K562 (cell line): ENCODE results near the gene ZNF607. TPM values are rescaled to one million over a fixed set of nuclear protein-coding genes. Genes with fewer than 3 reads are reported as not detected.

Experiments
- ASH1L ChIP-seq: fragments of 450-650 bp; IDR thresholded peaks from 2 replicates; pipeline ENCODE4 v1.6.1; 2018; ENCODE audit warnings: borderline replicate concordance, mild to moderate bottlenecking, low read depth; ENCODE audit not compliant: partially characterized antibody
- CSDE1 ChIP-seq, 2 experiments: fragments of 450-650 bp; IDR thresholded peaks; 2 replicates each; pipeline ENCODE4 v1.6.1; 2016; ENCODE audit warnings: mild to moderate bottlenecking in 1 of 2
- GATA2 ChIP-seq: sonication (generic); formaldehyde crosslinking; IDR thresholded peaks from 2 replicates; pipeline ENCODE4 v1.4.0; 2020; ENCODE audit warnings: mild to moderate bottlenecking, missing genetic modification reagents
- KAT7 ChIP-seq: sonication (generic); formaldehyde crosslinking; IDR thresholded peaks from 2 replicates; pipeline ENCODE4 v1.8.0; 2022; ENCODE audit warnings: missing genetic modification reagents, mild to moderate bottlenecking, borderline replicate concordance
- MEIS2 ChIP-seq: fragments of 450-650 bp; IDR thresholded peaks from 2 replicates; pipeline ENCODE4 v1.6.1; 2014; ENCODE audit warnings: mild to moderate bottlenecking; ENCODE audit not compliant: partially characterized antibody
- PML ChIP-seq: IDR thresholded peaks from 2 replicates; pipeline ENCODE4 v1.6.1; 2012; ENCODE audit warnings: low read length, inconsistent platforms
- POLR2H ChIP-seq: IDR thresholded peaks from 2 replicates; pipeline ENCODE4 v1.6.1; 2016; ENCODE audit warnings: missing genetic modification characterization, low read depth, mild to moderate bottlenecking, control low read depth, missing compliant biosample characterization, moderate library complexity
- POLR3G ChIP-seq: IDR thresholded peaks from 2 replicates; pipeline ENCODE4 v1.6.1; 2011; ENCODE audit not compliant: insufficient read length, insufficient replicate concordance; ENCODE audit errors: extremely low read depth
- SLC30A9 ChIP-seq: fragments of 250-450 bp; sonication (Bioruptor Pico); IDR thresholded peaks from 2 replicates; pipeline ENCODE4 v1.8.0; 2022; ENCODE audit warnings: mild to moderate bottlenecking, moderate library complexity
- ZNF780A ChIP-seq: fragments of 250-450 bp; sonication (Bioruptor Pico); IDR thresholded peaks from 2 replicates; pipeline ENCODE4 v1.5.0; 2021; ENCODE audit warnings: mild to moderate bottlenecking
- polyA plus RNA-seq, 8 experiments: library from polyadenylated mRNA; depleted of rRNA in 4 of 8; stranded (reverse) in 5 of 8; unstranded in 3 of 8; fragments of >200 nt; fragmentation: Nextera tagmentation in 2 of 8; fragmentation: Illumina TruSeq in 1 of 8; extraction: Ambion mirVana in 2 of 8; extraction: Trizol in 1 of 8; gene quantifications; 2 replicates each; pipeline versions ENCODE4 v1.2.1 to v1.2.3, GENCODE V29; 2011 to 2014; ENCODE audit warnings: inconsistent platforms in 1 of 8, missing spikeins in 1 of 8
- total RNA-seq, 7 experiments: library from RNA; depleted of rRNA in 6 of 7; stranded (reverse); fragments of >200 nt in 6 of 7; fragmentation: Illumina TruSeq in 2 of 7; extraction: Trizol in 2 of 7; gene quantifications; 2 replicates each; pipeline versions ENCODE4 v1.2.1 to v1.2.3, GENCODE V29; 2011 to 2021; ENCODE audit warnings: low replicate concordance in 1 of 7
- TF ChIP-seq, protein P1 (sequence below), 3 experiments: fragments of 200-800 bp in 1 of 3; fragments of 250-450 bp in 1 of 3; fragments of 450-650 bp in 1 of 3; sonication (Bioruptor Pico) in 1 of 3; sonication (Bioruptor generic) in 1 of 3; formaldehyde crosslinking in 1 of 3; IDR thresholded peaks; 2 replicates each; pipeline versions ENCODE4 v1.6.1 to v1.8.0; 2016 to 2022; ENCODE audit warnings: mild to moderate bottlenecking in 2 of 3, missing genetic modification characterization in 2 of 3, missing compliant biosample characterization in 1 of 3, moderate library complexity in 1 of 3
- TF ChIP-seq, protein P2 (sequence below): sonication (generic); formaldehyde crosslinking; IDR thresholded peaks from 2 replicates; pipeline ENCODE4 v1.8.0; 2022; ENCODE audit warnings: missing genetic modification reagents, mild to moderate bottlenecking, borderline replicate concordance
- TF ChIP-seq, protein P3 (sequence below): sonication (generic); formaldehyde crosslinking; IDR thresholded peaks from 2 replicates; pipeline ENCODE4 v1.8.0; 2023; ENCODE audit warnings: mild to moderate bottlenecking, missing genetic modification reagents
- TF ChIP-seq, protein P4 (sequence below): IDR thresholded peaks from 3 replicates; pipeline ENCODE4 v1.6.1; 2011; ENCODE audit warnings: borderline replicate concordance, mild to moderate bottlenecking; ENCODE audit not compliant: insufficient read length, insufficient read depth
- TF ChIP-seq, protein P5 (sequence below): fragments of 250-450 bp; sonication (Bioruptor Pico); IDR thresholded peaks from 2 replicates; pipeline ENCODE4 v1.4.0; 2020

The ZNF607 gene
- total and polyA plus RNA-seq, 9 of the 15 experiments (the other 6 are each of a cell fraction or from before 2014, with no cell fraction given): 0.65 to 5.1 (median 3.6) TPM

DNA sequence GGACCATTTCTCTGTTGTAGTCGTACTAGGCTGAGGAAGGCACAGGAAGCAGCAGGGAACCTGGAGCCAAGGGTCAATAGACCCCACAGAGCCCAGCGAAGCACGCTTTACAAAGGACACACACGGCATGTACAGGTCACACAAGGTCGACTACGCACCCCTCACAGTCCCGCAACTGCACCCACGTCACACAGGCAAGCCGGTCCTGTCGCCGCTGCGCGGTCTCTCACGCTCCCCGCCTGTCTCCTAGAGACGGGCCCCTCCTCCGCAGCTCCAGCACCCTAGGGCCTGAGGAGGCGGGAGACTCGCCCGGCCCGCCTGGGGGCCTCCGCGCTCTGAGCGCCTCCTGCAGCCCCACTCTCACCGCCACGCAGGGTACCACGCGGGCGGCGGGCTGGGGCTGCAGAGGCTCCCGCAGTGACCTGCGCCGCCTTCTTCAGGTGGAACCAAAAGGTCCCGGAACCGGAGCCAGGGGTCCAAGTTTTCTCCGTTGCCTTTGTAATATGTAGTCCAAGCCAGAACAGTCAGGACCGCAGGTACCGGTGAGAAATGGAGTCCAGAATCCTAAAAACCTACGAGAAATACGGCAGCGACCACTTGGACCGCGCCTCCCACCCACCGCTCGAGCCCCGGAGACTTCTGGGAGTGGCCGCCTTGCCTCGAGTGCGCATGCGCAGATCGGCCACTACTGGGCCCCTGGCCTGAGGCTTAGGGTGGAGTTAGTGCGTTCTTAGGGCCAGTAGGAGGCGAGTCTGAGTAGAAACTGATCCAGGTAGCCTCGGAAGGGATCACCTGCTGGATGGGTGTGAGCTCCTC is at the start of gene ZNF607 (continued):
- TF ChIP-seq, protein P1, sequence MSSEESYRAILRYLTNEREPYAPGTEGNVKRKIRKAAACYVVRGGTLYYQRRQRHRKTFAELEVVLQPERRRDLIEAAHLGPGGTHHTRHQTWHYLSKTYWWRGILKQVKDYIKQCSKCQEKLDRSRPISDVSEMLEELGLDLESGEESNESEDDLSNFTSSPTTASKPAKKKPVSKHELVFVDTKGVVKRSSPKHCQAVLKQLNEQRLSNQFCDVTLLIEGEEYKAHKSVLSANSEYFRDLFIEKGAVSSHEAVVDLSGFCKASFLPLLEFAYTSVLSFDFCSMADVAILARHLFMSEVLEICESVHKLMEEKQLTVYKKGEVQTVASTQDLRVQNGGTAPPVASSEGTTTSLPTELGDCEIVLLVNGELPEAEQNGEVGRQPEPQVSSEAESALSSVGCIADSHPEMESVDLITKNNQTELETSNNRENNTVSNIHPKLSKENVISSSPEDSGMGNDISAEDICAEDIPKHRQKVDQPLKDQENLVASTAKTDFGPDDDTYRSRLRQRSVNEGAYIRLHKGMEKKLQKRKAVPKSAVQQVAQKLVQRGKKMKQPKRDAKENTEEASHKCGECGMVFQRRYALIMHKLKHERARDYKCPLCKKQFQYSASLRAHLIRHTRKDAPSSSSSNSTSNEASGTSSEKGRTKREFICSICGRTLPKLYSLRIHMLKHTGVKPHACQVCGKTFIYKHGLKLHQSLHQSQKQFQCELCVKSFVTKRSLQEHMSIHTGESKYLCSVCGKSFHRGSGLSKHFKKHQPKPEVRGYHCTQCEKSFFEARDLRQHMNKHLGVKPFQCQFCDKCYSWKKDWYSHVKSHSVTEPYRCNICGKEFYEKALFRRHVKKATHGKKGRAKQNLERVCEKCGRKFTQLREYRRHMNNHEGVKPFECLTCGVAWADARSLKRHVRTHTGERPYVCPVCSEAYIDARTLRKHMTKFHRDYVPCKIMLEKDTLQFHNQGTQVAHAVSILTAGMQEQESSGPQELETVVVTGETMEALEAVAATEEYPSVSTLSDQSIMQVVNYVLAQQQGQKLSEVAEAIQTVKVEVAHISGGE (CRISPR knock-in tag; IDR thresholded peaks at IDR 0.05): no peak
- TF ChIP-seq GATA2 (CRISPR knock-in tag) (no peak), MEIS2 (peak; percentile 80), POLR2H (tag) (no peak), KAT7 (CRISPR knock-in tag) (no peak), POLR3G (no peak), ZNF780A (CRISPR knock-in tag) (no peak), CSDE1 (IDR thresholded peaks at IDR 0.05) (no peak), PML (no peak), SLC30A9 (CRISPR knock-in tag) (no peak), ASH1L (no peak)
- TF ChIP-seq, protein P2, sequence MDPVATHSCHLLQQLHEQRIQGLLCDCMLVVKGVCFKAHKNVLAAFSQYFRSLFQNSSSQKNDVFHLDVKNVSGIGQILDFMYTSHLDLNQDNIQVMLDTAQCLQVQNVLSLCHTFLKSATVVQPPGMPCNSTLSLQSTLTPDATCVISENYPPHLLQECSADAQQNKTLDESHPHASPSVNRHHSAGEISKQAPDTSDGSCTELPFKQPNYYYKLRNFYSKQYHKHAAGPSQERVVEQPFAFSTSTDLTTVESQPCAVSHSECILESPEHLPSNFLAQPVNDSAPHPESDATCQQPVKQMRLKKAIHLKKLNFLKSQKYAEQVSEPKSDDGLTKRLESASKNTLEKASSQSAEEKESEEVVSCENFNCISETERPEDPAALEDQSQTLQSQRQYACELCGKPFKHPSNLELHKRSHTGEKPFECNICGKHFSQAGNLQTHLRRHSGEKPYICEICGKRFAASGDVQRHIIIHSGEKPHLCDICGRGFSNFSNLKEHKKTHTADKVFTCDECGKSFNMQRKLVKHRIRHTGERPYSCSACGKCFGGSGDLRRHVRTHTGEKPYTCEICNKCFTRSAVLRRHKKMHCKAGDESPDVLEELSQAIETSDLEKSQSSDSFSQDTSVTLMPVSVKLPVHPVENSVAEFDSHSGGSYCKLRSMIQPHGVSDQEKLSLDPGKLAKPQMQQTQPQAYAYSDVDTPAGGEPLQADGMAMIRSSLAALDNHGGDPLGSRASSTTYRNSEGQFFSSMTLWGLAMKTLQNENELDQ (CRISPR knock-in tag): no peak
- TF ChIP-seq, protein P3, sequence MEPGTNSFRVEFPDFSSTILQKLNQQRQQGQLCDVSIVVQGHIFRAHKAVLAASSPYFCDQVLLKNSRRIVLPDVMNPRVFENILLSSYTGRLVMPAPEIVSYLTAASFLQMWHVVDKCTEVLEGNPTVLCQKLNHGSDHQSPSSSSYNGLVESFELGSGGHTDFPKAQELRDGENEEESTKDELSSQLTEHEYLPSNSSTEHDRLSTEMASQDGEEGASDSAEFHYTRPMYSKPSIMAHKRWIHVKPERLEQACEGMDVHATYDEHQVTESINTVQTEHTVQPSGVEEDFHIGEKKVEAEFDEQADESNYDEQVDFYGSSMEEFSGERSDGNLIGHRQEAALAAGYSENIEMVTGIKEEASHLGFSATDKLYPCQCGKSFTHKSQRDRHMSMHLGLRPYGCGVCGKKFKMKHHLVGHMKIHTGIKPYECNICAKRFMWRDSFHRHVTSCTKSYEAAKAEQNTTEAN (CRISPR knock-in tag): no peak
- TF ChIP-seq, protein P4, sequence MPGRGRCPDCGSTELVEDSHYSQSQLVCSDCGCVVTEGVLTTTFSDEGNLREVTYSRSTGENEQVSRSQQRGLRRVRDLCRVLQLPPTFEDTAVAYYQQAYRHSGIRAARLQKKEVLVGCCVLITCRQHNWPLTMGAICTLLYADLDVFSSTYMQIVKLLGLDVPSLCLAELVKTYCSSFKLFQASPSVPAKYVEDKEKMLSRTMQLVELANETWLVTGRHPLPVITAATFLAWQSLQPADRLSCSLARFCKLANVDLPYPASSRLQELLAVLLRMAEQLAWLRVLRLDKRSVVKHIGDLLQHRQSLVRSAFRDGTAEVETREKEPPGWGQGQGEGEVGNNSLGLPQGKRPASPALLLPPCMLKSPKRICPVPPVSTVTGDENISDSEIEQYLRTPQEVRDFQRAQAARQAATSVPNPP: no peak
- TF ChIP-seq, protein P5, sequence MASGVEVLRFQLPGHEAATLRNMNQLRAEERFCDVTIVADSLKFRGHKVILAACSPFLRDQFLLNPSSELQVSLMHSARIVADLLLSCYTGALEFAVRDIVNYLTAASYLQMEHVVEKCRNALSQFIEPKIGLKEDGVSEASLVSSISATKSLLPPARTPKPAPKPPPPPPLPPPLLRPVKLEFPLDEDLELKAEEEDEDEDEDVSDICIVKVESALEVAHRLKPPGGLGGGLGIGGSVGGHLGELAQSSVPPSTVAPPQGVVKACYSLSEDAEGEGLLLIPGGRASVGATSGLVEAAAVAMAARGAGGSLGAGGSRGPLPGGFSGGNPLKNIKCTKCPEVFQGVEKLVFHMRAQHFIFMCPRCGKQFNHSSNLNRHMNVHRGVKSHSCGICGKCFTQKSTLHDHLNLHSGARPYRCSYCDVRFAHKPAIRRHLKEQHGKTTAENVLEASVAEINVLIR: no peak
